Peyer's patch (tissue), 4 donors: ENCODE results near the gene TPSG1. TPM values are rescaled to one million over a fixed set of nuclear protein-coding genes. Genes with fewer than 3 reads are reported as not detected.
"Not testable (repeated sequence)": the region's sequence is repeated elsewhere in the genome, so short reads cannot be mapped to it uniquely, and the experiment has no call there.

Experiments used
- DNase-seq, 3 donors: peaks; one replicate each; pipeline ENCODE4 v3.0.0-alpha.2; 2017 to 2019
- H3K27ac ChIP-seq, 4 donors: fragments of 200-600 bp; sonication (generic); one replicate each; pipeline ENCODE4 v1.5.1; 2016 to 2019
- H3K27me3 ChIP-seq, 2 donors: fragments of 200-600 bp; sonication (generic); one replicate each; pipeline ENCODE4 v1.5.1; 2019
- H3K36me3 ChIP-seq, 3 donors: fragments of 200-600 bp; sonication (generic); one replicate each; pipeline ENCODE4 v1.5.1; 2016 to 2019
- H3K4me1 ChIP-seq, 4 donors: fragments of 200-600 bp; sonication (generic); one replicate each; pipeline ENCODE4 v1.5.1; 2016 to 2019
- H3K4me3 ChIP-seq, 4 donors: fragments of 200-600 bp; sonication (generic); 1 replicate in 3 of 4; 2 replicates in 1 of 4; pipeline ENCODE4 v1.5.1; 2016 to 2019; ENCODE audit warnings: mild to moderate bottlenecking in 1 of 4
- H3K9me3 ChIP-seq, 4 donors: fragments of 200-600 bp; sonication (generic); one replicate each; pipeline ENCODE4 v1.5.1; 2016 to 2019; ENCODE audit warnings: mild to moderate bottlenecking in 1 of 4
- CTCF ChIP-seq, 6 experiments: fragments of 450-650 bp in 4 of 6; fragments of 200-600 bp in 2 of 6; sonication (generic) in 1 of 6; IDR thresholded peaks; one replicate each; pipeline ENCODE4 v1.5.1; 2017 to 2019; ENCODE audit warnings: antibody characterized with exemption in 6 of 6, mild to moderate bottlenecking in 3 of 6, moderate library complexity in 1 of 6
- POLR2A ChIP-seq, 2 donors: fragments of 450-650 bp; IDR thresholded peaks; one replicate each; pipeline ENCODE4 v1.5.1; 2017; ENCODE audit warnings: antibody characterized with exemption in 2 of 2, mild to moderate bottlenecking in 2 of 2, moderate library complexity in 2 of 2
- total RNA-seq, 4 donors: library from RNA; depleted of rRNA; stranded (reverse); fragments of >200 nt; gene quantifications; one replicate each; pipeline ENCODE4 v1.1.0, GENCODE V29; 2016

Gene TPSG1
- total RNA-seq, 4 donors from 2014 or later: 16.4 to 44.6 (median 29.5) TPM

GRCh38 chr16:1199347-1200013 is 25.6 kb downstream of the TPSG1 start:
- no peak overlapping the region for H3K27ac ChIP-seq
- no peaks in the 10 kb centered on the region for H3K9me3 ChIP-seq
- H3K4me3 ChIP-seq: no peak overlapping the region
- peaks cover 0 to 4% (median 0%) of the 10 kb centered on the region in 4 donors for H3K4me1 ChIP-seq
- no peaks in the 10 kb centered on the region for H3K27me3 ChIP-seq
- H3K36me3 ChIP-seq: peaks cover 0 to 11% (median 0%) of the 10 kb centered on the region in 3 donors
- DNase-seq: no peak
- TF ChIP-seq CTCF (IDR thresholded peaks at IDR 0.05): no peak
- no peak for TF ChIP-seq POLR2A (IDR thresholded peaks at IDR 0.05)

- not testable (repeated sequence) for H3K4me3 ChIP-seq, H3K27ac ChIP-seq, H3K9me3 ChIP-seq, H3K27me3 ChIP-seq, DNase-seq
- Histone ChIP-seq H3K4me1 (peaks cover 0 to 10% (median 0%) of the 10 kb centered on the region in 4 donors), H3K36me3 (peaks cover 0 to 11% (median 0%) of the 10 kb centered on the region in 3 donors)
Measured at GRCh38 chr16:1198671-1199346, 26.3 kb downstream of the TPSG1 start.

- Histone ChIP-seq H3K9me3 (no peaks in the 10 kb centered on the region), H3K4me1 (peaks cover 0 to 15% (median 0%) of the 10 kb centered on the region in 4 donors), H3K27ac (no peak overlapping the region), H3K4me3 (no peak overlapping the region), H3K27me3 (no peaks in the 10 kb centered on the region), H3K36me3 (peaks cover 0 to 11% (median 0%) of the 10 kb centered on the region in 3 donors)
- no peak for DNase-seq
- no peak for TF ChIP-seq POLR2A (IDR thresholded peaks at IDR 0.05)
- no peak for TF ChIP-seq CTCF (IDR thresholded peaks at IDR 0.05)
Measured at GRCh38 chr16:1198194-1198593, 26.9 kb downstream of the TPSG1 start.

- no peaks in the 10 kb centered on the region for H3K9me3 ChIP-seq
- no peak overlapping the region for H3K27ac ChIP-seq
- TF ChIP-seq CTCF (IDR thresholded peaks at IDR 0.05) (no peak), POLR2A (IDR thresholded peaks at IDR 0.05) (no peak)
- H3K4me1 ChIP-seq: peaks cover 0 to 23% (median 0%) of the 10 kb centered on the region in 4 donors
- no peak overlapping the region for H3K4me3 ChIP-seq
- no peak for DNase-seq
- peaks cover 0 to 7% (median 0%) of the 10 kb centered on the region in 3 donors for H3K36me3 ChIP-seq
- H3K27me3 ChIP-seq: no peaks in the 10 kb centered on the region
Measured at GRCh38 chr16:1197237-1197866, 27.7 kb downstream of the TPSG1 start.

GRCh38 chr16:1196494-1196893 is 28.6 kb downstream of the TPSG1 start:
- Histone ChIP-seq H3K9me3 (no peaks in the 10 kb centered on the region), H3K4me1 (peaks cover 0 to 23% (median 0%) of the 10 kb centered on the region in 4 donors), H3K36me3 (no peaks in the 10 kb centered on the region), H3K4me3 (no peak overlapping the region), H3K27me3 (no peaks in the 10 kb centered on the region), H3K27ac (no peak overlapping the region)
- TF ChIP-seq CTCF (IDR thresholded peaks at IDR 0.05) (no peak), POLR2A (IDR thresholded peaks at IDR 0.05) (no peak)
- DNase-seq: no peak

GRCh38 chr16:1195393-1195666 is 29.7 kb downstream of the TPSG1 start:
- peaks cover 0 to 23% (median 0%) of the 10 kb centered on the region in 4 donors for H3K4me1 ChIP-seq
- no peak overlapping the region for H3K4me3 ChIP-seq
- H3K36me3 ChIP-seq: no peaks in the 10 kb centered on the region
- TF ChIP-seq POLR2A (IDR thresholded peaks at IDR 0.05): no peak
- TF ChIP-seq CTCF (IDR thresholded peaks at IDR 0.05): no peak
- DNase-seq: no peak
- H3K27me3 ChIP-seq: no peaks in the 10 kb centered on the region
- H3K9me3 ChIP-seq: no peaks in the 10 kb centered on the region
- H3K27ac ChIP-seq: no peak overlapping the region
